Small intestine (tissue), 7 donors: ENCODE data around the gene TPSG1. TPM values are rescaled to one million over a fixed set of nuclear protein-coding genes. Genes with fewer than 3 reads are reported as not detected.
"Not testable (repeated sequence)": the region's sequence is repeated elsewhere in the genome, so short reads cannot be mapped to it uniquely, and the experiment has no call there.

ENCODE experiments used
- DNase-seq, 2 donors: peaks; one replicate each; pipeline versions ENCODE4 v3.0.0 to v3.0.0-alpha.2; 2013
- FAIRE-seq: peaks from 2 replicates; lab custom pipeline; 2012; peaks lifted over from hg19 to GRCh38; lab: Jason Lieb, UNC
- H3K27ac ChIP-seq, 3 donors: one replicate each; pipeline ENCODE4 v1.5.1; 2013; ENCODE audit warnings: low read length in 2 of 3, mild to moderate bottlenecking in 2 of 3, control low read depth in 1 of 3, inconsistent platforms in 1 of 3, low read depth in 1 of 3, moderate library complexity in 1 of 3
- H3K27me3 ChIP-seq, 3 donors: one replicate each; pipeline ENCODE4 v1.6.1; 2013; ENCODE audit warnings: low read length in 3 of 3, inconsistent platforms in 1 of 3; ENCODE audit not compliant: control insufficient read depth in 3 of 3, insufficient read depth in 3 of 3
- H3K36me3 ChIP-seq, 3 donors: one replicate each; pipeline ENCODE4 v1.6.1; 2013; ENCODE audit warnings: low read length in 3 of 3, inconsistent platforms in 1 of 3, low read depth in 1 of 3, mild to moderate bottlenecking in 1 of 3, moderate library complexity in 1 of 3; ENCODE audit not compliant: control insufficient read depth in 3 of 3, insufficient read depth in 2 of 3
- H3K4me1 ChIP-seq, 3 donors: one replicate each; pipeline ENCODE4 v1.6.1; 2013; ENCODE audit warnings: low read length in 2 of 3, inconsistent platforms in 1 of 3, low read depth in 1 of 3, mild to moderate bottlenecking in 1 of 3, moderate library complexity in 1 of 3; ENCODE audit not compliant: control insufficient read depth in 3 of 3, insufficient read depth in 2 of 3
- H3K4me3 ChIP-seq, 3 donors: one replicate each; pipeline ENCODE4 v1.5.1; 2013; ENCODE audit warnings: low read length in 3 of 3, control low read depth in 1 of 3, inconsistent platforms in 1 of 3, low read depth in 1 of 3, mild to moderate bottlenecking in 1 of 3, moderate library complexity in 1 of 3
- H3K9me3 ChIP-seq, 2 donors: one replicate each; pipeline ENCODE4 v1.6.1; 2013; ENCODE audit warnings: low read depth in 1 of 2, low read length in 1 of 2; ENCODE audit not compliant: control insufficient read depth in 2 of 2, insufficient read depth in 1 of 2
- WGBS, 3 donors: extraction: QIAGEN DNeasy Blood & Tissue Kit; methylation state at CpG; one replicate each; pipeline ENCODE4 v1.1.7; 2013; 5-methylcytosine and 5-hydroxymethylcytosine counted together
- polyA plus RNA-seq, 4 donors: library from polyadenylated mRNA; stranded (reverse) in 3 of 4; unstranded in 1 of 4; fragments of 200-250 nt in 3 of 4; fragments of 120-200 nt in 1 of 4; gene quantifications; one replicate each; pipeline versions ENCODE4 v1.2.1 to v1.2.3, GENCODE V29; 2013
- donor health status: healthy with polysubstance abuse.
- donor health status: control.
- donor health status: control.
- donor health status: Bipolar disorder and iron deficiency.
- donor health status: healthy.

Gene TPSG1
- polyA plus RNA-seq, 4 donors = 3.3 to 40.9 (median 14.0) TPM

DNA sequence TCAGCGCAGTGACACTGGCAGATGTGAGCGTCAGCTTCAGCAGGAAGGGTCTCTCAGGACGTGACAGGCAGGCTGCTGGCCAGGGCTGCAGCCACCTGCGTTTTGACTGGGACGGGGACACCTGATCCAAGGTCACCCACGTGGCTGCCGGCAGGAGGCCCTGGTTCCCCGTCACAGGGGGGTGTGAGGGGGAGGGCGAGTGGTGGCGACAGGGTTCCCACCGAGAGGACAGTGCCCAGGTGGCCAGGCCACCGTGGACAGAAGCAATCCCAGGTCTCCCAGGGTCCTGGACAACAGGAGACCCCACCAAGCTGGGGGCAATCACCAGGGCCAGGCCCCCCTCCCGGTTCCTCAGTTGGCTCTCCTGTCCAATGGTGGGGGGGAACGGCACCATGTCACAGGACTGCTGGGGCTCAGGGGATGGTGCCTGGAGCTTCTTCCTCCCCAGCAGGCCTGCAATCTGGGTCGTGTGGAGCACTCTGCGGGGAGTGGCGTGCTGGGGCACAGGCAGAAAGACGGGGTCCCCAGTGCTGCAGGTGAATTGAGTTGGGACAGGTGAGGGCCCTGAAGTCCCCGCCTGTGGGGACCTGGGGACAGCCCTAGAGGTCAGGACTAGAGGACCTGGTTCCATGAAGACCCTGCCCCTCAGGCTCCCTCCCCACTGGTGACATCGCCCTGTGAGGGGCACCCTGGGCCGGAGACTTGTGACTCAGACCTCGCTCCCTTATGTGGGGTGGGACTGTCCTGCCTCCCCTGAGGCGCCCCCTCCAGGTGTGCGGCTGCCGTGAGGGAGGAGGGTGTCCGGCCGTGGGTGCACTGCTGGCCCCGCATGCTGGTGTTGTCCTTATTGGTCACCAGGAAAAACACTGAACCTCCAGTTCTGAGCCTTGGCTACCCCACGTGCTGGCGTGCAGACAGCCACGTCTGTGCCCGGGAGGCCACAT is 19.1 kb upstream of the TPSG1 start:
- WGBS, 3 donors = 46 to 69% (median 51%) methylated on average over 21 to 31 of the region's 32 CpGs
- not testable (repeated sequence) for FAIRE-seq

GRCh38 chr16:1243363-1243762 is 18.3 kb upstream of the TPSG1 start:
- 22 to 53% (median 24%) methylated on average over 7 of the region's 11 CpGs for WGBS, 3 donors
- not testable (repeated sequence) for H3K9me3 ChIP-seq, H3K27ac ChIP-seq, H3K4me1 ChIP-seq, DNase-seq, H3K4me3 ChIP-seq, FAIRE-seq, H3K36me3 ChIP-seq, H3K27me3 ChIP-seq

More for the DNA sequence above, 19.1 kb upstream of the TPSG1 start:
- not testable (repeated sequence) for H3K36me3 ChIP-seq, H3K9me3 ChIP-seq, H3K27ac ChIP-seq, DNase-seq, H3K4me3 ChIP-seq, H3K4me1 ChIP-seq, H3K27me3 ChIP-seq

- 77 to 82% (median 78%) methylated on average over 4 to 13 of the region's 15 CpGs for WGBS, 3 donors
- FAIRE-seq, DNase-seq, H3K36me3 ChIP-seq, H3K27ac ChIP-seq, H3K4me3 ChIP-seq, H3K4me1 ChIP-seq, H3K27me3 ChIP-seq, H3K9me3 ChIP-seq: not testable (repeated sequence)
Observed at GRCh38 chr16:1241081-1241480, 16.0 kb upstream of the TPSG1 start.

GRCh38 chr16:1240436-1240835 is 15.4 kb upstream of the TPSG1 start, which contains the start of gene TPSAB1:
TSS of gene TPSAB1 (plus strand) at chr16:1240705. CDS start at chr16:1240939, 234 bp downstream.
- not testable (repeated sequence) for H3K27ac ChIP-seq, H3K4me1 ChIP-seq, FAIRE-seq, H3K27me3 ChIP-seq, H3K4me3 ChIP-seq, H3K9me3 ChIP-seq, DNase-seq, H3K36me3 ChIP-seq
- 36 to 61% (median 49%) methylated on average over 4 to 8 of the region's 12 CpGs for WGBS, 3 donors

- not testable (repeated sequence) for FAIRE-seq, H3K4me3 ChIP-seq, H3K27ac ChIP-seq, DNase-seq, H3K4me1 ChIP-seq, H3K27me3 ChIP-seq, H3K36me3 ChIP-seq, H3K9me3 ChIP-seq
- WGBS, 3 donors = 75 to 82% (median 80%) methylated on average over 3 to 9 of the region's 9 CpGs
Observed at GRCh38 chr16:1239575-1239974, 14.5 kb upstream of the TPSG1 start.

DNA sequence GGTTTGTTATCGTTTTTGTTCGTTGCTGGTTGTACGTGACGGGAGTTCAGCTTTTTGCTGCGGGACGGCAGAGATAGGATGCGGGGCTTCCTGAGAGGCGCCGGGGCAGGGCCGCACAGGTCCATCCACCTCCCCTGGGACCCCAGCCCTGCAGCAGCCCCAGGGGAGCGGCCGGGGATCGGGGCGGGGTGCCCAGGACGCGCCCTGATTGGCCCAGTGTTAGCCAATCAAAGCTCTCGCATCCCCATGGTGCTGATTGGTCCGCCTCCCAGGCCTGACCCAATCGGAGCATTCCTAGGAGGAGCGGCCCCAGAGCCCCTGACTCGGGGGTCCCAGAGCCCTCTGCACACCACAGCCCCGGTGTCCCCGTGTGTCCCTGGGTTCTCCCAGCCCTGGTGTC is 13.8 kb upstream of the TPSG1 start:
- FAIRE-seq, H3K27ac ChIP-seq, H3K4me3 ChIP-seq, DNase-seq, H3K9me3 ChIP-seq, H3K36me3 ChIP-seq, H3K27me3 ChIP-seq, H3K4me1 ChIP-seq: not testable (repeated sequence)
- 68 to 70% (median 69%) methylated on average over 12 to 20 of the region's 23 CpGs for WGBS, 3 donors

DNA sequence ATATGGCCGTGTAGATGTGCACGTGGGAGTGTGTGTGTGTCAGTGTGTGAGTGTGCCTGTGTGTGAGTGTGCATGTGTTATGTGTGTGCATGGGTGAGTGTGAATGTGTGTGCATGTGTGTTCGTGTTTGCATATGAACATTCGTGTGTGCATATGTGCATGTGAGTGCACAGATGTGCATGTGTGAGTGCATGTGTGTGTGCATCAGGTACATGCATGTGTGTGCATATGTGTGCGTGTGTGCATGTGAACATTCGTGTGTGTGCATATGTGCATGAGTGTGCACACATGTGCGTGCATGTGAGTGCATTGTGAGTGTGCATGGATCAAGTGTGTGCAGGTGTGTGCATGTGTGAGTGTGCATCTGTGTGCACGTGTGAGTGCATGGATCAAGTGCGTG is 12.9 kb upstream of the TPSG1 start:
- H3K9me3 ChIP-seq = no peaks in the 10 kb centered on the region
- FAIRE-seq (no peak), DNase-seq (no peak)
- H3K4me3 ChIP-seq = no peak overlapping the region
- H3K27ac ChIP-seq = no peak overlapping the region
- H3K27me3 ChIP-seq = no peaks in the 10 kb centered on the region
- WGBS, 3 donors = 70 to 80% (median 77%) methylated on average over 9 of the region's 9 CpGs
- no peaks in the 10 kb centered on the region for H3K4me1 ChIP-seq
- no peaks in the 10 kb centered on the region for H3K36me3 ChIP-seq

- not testable (repeated sequence) for H3K4me1 ChIP-seq, FAIRE-seq
- no CpG with 5 or more reads among the region's 29 CpGs for WGBS, 3 donors
Observed at GRCh38 chr16:1236659-1237058, 11.6 kb upstream of the TPSG1 start.

More at GRCh38 chr16:1236659-1237058, 11.6 kb upstream of the TPSG1 start:
- H3K36me3 ChIP-seq, H3K27ac ChIP-seq, H3K27me3 ChIP-seq, DNase-seq, H3K4me3 ChIP-seq, H3K9me3 ChIP-seq: not testable (repeated sequence)
